ENCODE measurements around the gene PKP3. TPM values are rescaled to one million over a fixed set of nuclear protein-coding genes. Genes with fewer than 3 reads are reported as not detected.

PKP3 gene
- total and polyA plus RNA-seq, 9 of the 15 experiments (the other 6 are each of a cell fraction or from before 2014, with no cell fraction given), result 0.11 to 110 (median 30.7) TPM

DNA sequence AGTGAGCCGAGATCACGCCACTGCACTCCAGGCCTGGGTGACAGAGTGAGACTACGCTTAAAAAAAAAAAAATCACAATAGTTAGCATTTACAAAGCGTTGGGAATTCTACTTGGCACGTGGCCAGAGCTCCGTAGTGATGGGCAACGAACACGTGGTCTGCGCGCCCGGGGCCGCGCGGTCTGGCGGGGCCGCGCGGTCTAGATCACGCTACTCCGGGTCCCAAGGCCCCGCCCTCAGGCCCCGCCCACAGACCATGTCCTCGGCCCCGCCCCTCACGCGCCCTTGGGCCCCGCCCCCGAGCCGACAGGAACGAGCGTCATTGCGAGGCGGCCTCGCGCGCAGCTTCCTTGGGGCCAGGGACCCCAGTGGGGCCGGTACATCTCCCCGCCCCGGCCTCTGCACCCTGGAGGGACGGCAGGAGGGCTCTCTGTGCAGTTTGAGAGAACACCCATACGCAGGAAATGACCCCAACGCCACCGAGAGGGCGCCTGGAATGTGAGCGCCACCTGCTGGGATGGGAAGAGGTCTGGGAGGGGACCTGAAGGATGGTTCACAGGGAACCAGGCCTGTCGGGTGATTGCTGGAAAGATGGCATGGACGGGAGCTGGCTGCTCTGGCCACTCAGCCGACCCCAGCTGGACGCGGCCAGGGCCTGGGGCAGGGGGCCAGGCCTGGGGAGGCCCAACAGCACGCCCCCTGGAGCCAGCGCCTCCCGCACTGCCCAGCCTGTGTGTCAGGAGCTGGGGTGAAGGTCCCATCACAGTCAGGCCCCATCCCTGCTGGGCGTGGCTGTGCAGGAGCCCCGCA is 54.1 kb downstream of the PKP3 start (continued):
- TF ChIP-seq TAF9B (IDR thresholded peaks at IDR 0.05; ENCODE audit: partially characterized antibody) (no peak), SMARCC2 (IDR thresholded peaks at IDR 0.05; ENCODE audit: low read depth) (no peak), MBD2 (IDR thresholded peaks at IDR 0.05; ENCODE audit: borderline replicate concordance, low read depth) (peak; percentile 75; the same call in 1 of the 2 replicates), BRD9 (IDR thresholded peaks at IDR 0.05; ENCODE audit: low read depth, partially characterized antibody) (peak; percentile 47), GABPA (tag; conservative IDR thresholded peaks at IDR 0.05; ENCODE audit: low read depth) (peak; percentile 72), XRCC5 (IDR thresholded peaks at IDR 0.05; ENCODE audit: low read depth, low read length) (peak; percentile 70; the same call in 1 of the 2 replicates), NR3C1 (CRISPR knock-in tag; IDR thresholded peaks at IDR 0.05) (no peak), GTF2F1 (IDR thresholded peaks at IDR 0.05; ENCODE audit: low read depth, low read length) (peak; percentile 75; the same call in 1 of the 2 replicates)
- TF ChIP-seq, protein P1, sequence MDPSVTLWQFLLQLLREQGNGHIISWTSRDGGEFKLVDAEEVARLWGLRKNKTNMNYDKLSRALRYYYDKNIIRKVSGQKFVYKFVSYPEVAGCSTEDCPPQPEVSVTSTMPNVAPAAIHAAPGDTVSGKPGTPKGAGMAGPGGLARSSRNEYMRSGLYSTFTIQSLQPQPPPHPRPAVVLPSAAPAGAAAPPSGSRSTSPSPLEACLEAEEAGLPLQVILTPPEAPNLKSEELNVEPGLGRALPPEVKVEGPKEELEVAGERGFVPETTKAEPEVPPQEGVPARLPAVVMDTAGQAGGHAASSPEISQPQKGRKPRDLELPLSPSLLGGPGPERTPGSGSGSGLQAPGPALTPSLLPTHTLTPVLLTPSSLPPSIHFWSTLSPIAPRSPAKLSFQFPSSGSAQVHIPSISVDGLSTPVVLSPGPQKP (CRISPR knock-in tag; IDR thresholded peaks at IDR 0.05), result no peak
- TF ChIP-seq, protein P2, sequence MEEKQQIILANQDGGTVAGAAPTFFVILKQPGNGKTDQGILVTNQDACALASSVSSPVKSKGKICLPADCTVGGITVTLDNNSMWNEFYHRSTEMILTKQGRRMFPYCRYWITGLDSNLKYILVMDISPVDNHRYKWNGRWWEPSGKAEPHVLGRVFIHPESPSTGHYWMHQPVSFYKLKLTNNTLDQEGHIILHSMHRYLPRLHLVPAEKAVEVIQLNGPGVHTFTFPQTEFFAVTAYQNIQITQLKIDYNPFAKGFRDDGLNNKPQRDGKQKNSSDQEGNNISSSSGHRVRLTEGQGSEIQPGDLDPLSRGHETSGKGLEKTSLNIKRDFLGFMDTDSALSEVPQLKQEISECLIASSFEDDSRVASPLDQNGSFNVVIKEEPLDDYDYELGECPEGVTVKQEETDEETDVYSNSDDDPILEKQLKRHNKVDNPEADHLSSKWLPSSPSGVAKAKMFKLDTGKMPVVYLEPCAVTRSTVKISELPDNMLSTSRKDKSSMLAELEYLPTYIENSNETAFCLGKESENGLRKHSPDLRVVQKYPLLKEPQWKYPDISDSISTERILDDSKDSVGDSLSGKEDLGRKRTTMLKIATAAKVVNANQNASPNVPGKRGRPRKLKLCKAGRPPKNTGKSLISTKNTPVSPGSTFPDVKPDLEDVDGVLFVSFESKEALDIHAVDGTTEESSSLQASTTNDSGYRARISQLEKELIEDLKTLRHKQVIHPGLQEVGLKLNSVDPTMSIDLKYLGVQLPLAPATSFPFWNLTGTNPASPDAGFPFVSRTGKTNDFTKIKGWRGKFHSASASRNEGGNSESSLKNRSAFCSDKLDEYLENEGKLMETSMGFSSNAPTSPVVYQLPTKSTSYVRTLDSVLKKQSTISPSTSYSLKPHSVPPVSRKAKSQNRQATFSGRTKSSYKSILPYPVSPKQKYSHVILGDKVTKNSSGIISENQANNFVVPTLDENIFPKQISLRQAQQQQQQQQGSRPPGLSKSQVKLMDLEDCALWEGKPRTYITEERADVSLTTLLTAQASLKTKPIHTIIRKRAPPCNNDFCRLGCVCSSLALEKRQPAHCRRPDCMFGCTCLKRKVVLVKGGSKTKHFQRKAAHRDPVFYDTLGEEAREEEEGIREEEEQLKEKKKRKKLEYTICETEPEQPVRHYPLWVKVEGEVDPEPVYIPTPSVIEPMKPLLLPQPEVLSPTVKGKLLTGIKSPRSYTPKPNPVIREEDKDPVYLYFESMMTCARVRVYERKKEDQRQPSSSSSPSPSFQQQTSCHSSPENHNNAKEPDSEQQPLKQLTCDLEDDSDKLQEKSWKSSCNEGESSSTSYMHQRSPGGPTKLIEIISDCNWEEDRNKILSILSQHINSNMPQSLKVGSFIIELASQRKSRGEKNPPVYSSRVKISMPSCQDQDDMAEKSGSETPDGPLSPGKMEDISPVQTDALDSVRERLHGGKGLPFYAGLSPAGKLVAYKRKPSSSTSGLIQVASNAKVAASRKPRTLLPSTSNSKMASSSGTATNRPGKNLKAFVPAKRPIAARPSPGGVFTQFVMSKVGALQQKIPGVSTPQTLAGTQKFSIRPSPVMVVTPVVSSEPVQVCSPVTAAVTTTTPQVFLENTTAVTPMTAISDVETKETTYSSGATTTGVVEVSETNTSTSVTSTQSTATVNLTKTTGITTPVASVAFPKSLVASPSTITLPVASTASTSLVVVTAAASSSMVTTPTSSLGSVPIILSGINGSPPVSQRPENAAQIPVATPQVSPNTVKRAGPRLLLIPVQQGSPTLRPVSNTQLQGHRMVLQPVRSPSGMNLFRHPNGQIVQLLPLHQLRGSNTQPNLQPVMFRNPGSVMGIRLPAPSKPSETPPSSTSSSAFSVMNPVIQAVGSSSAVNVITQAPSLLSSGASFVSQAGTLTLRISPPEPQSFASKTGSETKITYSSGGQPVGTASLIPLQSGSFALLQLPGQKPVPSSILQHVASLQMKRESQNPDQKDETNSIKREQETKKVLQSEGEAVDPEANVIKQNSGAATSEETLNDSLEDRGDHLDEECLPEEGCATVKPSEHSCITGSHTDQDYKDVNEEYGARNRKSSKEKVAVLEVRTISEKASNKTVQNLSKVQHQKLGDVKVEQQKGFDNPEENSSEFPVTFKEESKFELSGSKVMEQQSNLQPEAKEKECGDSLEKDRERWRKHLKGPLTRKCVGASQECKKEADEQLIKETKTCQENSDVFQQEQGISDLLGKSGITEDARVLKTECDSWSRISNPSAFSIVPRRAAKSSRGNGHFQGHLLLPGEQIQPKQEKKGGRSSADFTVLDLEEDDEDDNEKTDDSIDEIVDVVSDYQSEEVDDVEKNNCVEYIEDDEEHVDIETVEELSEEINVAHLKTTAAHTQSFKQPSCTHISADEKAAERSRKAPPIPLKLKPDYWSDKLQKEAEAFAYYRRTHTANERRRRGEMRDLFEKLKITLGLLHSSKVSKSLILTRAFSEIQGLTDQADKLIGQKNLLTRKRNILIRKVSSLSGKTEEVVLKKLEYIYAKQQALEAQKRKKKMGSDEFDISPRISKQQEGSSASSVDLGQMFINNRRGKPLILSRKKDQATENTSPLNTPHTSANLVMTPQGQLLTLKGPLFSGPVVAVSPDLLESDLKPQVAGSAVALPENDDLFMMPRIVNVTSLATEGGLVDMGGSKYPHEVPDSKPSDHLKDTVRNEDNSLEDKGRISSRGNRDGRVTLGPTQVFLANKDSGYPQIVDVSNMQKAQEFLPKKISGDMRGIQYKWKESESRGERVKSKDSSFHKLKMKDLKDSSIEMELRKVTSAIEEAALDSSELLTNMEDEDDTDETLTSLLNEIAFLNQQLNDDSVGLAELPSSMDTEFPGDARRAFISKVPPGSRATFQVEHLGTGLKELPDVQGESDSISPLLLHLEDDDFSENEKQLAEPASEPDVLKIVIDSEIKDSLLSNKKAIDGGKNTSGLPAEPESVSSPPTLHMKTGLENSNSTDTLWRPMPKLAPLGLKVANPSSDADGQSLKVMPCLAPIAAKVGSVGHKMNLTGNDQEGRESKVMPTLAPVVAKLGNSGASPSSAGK (IDR thresholded peaks at IDR 0.05), result peak; percentile 88
- TF ChIP-seq, protein P3, sequence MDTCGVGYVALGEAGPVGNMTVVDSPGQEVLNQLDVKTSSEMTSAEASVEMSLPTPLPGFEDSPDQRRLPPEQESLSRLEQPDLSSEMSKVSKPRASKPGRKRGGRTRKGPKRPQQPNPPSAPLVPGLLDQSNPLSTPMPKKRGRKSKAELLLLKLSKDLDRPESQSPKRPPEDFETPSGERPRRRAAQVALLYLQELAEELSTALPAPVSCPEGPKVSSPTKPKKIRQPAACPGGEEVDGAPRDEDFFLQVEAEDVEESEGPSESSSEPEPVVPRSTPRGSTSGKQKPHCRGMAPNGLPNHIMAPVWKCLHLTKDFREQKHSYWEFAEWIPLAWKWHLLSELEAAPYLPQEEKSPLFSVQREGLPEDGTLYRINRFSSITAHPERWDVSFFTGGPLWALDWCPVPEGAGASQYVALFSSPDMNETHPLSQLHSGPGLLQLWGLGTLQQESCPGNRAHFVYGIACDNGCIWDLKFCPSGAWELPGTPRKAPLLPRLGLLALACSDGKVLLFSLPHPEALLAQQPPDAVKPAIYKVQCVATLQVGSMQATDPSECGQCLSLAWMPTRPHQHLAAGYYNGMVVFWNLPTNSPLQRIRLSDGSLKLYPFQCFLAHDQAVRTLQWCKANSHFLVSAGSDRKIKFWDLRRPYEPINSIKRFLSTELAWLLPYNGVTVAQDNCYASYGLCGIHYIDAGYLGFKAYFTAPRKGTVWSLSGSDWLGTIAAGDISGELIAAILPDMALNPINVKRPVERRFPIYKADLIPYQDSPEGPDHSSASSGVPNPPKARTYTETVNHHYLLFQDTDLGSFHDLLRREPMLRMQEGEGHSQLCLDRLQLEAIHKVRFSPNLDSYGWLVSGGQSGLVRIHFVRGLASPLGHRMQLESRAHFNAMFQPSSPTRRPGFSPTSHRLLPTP (IDR thresholded peaks at IDR 0.05; ENCODE audit: borderline replicate concordance, extremely low read depth, insufficient read length), result no peak

All from K562 (cell line).